Stimulated activated naive CD8-positive, alpha-beta T cell treated with anti-CD3 and anti-CD28 coated beads, Interleukin-15, amount 100 ng/mL, for 72 hours (primary cell): Measurements from ENCODE around the gene OR13C8.
"Not testable (repeated sequence)": the region's sequence is repeated elsewhere in the genome, so short reads cannot be mapped to it uniquely, and the experiment has no call there.

Experiments used
- ATAC-seq: fragments of 150-1000 bp; cut with Tn5 transposase; 2 replicates; pipeline ENCODE4 v1.10.0; 2021; ENCODE audit warnings: mild to moderate bottlenecking, moderate library complexity
- DNase-seq, 2 donors: peaks; one replicate each; pipeline ENCODE4 v3.0.0; 2021 to 2022
- H3K27ac Mint-ChIP-seq, 2 donors: one replicate each; pipeline ENCODE4 v1.8.0; 2022; ENCODE audit warnings: mild to moderate bottlenecking in 2 of 2, mixed read lengths in 2 of 2, moderate library complexity in 2 of 2
- H3K27me3 Mint-ChIP-seq: one replicate; pipeline ENCODE4 v1.8.0; 2022; ENCODE audit warnings: mixed read lengths
- H3K4me1 Mint-ChIP-seq: one replicate; pipeline ENCODE4 v1.8.0; 2022; ENCODE audit warnings: mild to moderate bottlenecking, mixed read lengths
- H3K4me3 Mint-ChIP-seq, 2 donors: one replicate each; pipeline ENCODE4 v1.8.0; 2022; ENCODE audit warnings: mild to moderate bottlenecking in 2 of 2, mixed read lengths in 2 of 2, moderate library complexity in 1 of 2
- H3K9me3 Mint-ChIP-seq, 2 donors: one replicate each; pipeline ENCODE4 v1.8.0; 2022; ENCODE audit warnings: mixed read lengths in 2 of 2

The OR13C8 gene, protein sequence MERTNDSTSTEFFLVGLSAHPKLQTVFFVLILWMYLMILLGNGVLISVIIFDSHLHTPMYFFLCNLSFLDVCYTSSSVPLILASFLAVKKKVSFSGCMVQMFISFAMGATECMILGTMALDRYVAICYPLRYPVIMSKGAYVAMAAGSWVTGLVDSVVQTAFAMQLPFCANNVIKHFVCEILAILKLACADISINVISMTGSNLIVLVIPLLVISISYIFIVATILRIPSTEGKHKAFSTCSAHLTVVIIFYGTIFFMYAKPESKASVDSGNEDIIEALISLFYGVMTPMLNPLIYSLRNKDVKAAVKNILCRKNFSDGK

DNA sequence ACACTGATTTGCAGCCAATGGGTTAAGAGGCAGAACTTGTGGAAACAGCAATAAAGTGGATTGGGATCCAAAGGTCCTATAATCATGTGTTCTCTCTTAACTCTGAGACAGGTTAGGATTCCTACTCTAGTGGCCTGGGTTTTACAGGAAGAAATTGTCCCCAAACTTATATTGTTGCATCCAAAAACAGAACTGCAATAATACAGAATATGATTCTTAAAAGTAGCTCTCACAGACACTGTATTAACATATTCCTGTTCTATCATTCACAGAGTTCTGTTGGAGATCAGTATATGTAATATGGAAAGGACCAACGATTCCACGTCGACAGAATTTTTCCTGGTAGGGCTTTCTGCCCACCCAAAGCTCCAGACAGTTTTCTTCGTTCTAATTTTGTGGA is at the start of gene OR13C8:
OR13C8 (plus strand) TSS at position 301 of the 400 bp plus-strand sequence; CDS start at position 301, 0 bp downstream.
- no peaks in the 10 kb centered on the region for H3K4me1 Mint-ChIP-seq
- no peaks in the 10 kb centered on the region for H3K27me3 Mint-ChIP-seq
- no peak within 1 kb of the TSS for H3K4me3 Mint-ChIP-seq

DNA sequence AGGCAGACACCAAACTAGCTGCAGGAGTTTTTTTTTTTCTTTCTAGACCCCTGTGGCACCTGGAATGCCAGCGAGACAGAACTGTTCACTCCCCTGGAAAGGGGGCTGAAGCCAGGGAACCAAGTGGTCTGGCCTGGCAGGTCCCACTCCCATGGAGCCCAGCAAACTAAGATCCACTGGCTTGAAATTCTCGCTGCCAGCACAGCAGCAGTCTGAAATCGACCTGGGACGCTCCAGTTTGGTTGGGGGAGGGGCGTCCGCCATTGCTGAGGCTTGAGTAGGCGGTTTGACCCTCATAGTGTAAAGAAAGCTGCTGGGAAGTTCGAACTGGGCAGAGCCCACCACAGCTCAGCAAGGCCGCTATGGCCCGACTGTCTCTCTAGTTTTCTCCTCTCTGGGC is 48.7 kb upstream of the OR13C8 start:
- not testable (repeated sequence) for H3K9me3 Mint-ChIP-seq, H3K27ac Mint-ChIP-seq, DNase-seq, H3K4me1 Mint-ChIP-seq, ATAC-seq, H3K4me3 Mint-ChIP-seq, H3K27me3 Mint-ChIP-seq

More for the DNA sequence above, at the start of gene OR13C8:
- ATAC-seq (no peak), DNase-seq (no peak)
- Mint-ChIP-seq H3K9me3 (peaks cover 9 to 14% of the 10 kb centered on the region in 2 donors), H3K27ac (no peak within 1 kb of the TSS)

DNA sequence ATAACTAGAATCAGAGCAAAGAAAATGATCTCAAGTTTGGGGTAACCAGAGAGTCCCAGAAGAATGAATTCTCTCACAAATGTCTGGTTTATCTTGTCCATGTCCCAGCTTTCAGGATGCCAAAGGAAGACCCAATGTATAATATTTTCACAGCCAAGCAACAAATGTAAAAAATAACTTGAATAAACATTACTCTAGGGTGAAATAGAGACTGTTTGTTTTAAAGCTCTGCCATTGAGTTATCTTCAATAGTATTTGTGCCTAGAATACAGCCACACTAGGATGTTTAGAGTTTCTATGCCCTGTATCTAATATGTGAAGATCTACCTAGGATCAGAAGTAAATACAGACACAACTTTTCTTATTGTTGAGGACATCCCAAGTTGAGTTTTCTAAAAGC is 41.9 kb upstream of the OR13C8 start, which contains the start of gene OR13C4:
OR13C4 (minus strand) TSS at position 101 of the 400 bp plus-strand sequence; CDS start at position 101, 0 bp downstream.
- H3K9me3 Mint-ChIP-seq, result peaks cover 9 to 17% of the 10 kb centered on the region in 2 donors
- ATAC-seq, result no peak
- H3K27ac Mint-ChIP-seq, result no peak within 1 kb of the TSS
- H3K27me3 Mint-ChIP-seq, result no peaks in the 10 kb centered on the region
- no peak for DNase-seq
- no peaks in the 10 kb centered on the region for H3K4me1 Mint-ChIP-seq
- no peak within 1 kb of the TSS for H3K4me3 Mint-ChIP-seq

DNA sequence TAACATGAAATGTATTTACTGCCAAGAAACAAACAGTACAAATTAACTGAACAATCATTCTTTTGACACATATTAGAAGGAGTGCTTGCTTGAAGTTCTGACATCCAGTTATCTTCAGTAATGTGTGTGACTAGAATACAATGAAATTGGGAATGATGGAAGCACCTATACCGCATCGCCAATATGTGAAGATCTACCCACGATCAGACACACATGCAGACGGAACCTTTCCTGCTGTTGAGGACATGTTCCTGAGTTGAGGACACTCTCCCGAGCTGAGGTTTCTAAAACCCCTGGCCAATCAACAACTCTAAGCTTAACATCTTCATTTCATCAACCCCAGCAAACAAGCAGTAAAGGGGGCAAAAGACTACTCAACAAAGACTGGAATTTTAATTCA is 32.2 kb upstream of the OR13C8 start, which contains the start of gene OR13C3:
OR13C3 (minus strand) TSS at position 101 of the 400 bp plus-strand sequence. CDS start 133 bp downstream, outside the sequence.
- DNase-seq, result no peak

DNA sequence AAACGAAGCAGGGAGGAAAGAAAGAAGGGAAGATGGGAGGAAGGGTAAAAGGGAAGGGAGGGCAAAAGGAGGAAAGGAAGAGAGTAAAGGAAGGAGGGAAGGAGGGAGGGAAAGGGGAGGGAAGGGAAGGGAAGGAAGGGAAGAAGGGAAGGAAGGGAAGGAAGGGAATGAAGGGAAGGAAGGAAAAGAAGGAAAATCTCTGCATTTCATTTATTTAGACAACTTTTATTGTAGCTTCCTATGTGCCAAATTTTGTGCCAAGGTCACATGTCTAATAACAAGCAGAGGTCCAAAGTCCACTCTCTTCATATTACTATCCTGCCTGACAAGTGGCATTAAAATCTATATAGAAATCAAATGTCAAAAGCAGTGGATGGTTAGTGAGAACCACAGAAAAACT is 29.7 kb upstream of the OR13C8 start:
- H3K27ac Mint-ChIP-seq, result no peak overlapping the region
- peaks cover 8% of the 10 kb centered on the region for H3K27me3 Mint-ChIP-seq
- H3K4me3 Mint-ChIP-seq, result no peak overlapping the region
- DNase-seq, result no peak
- no peaks in the 10 kb centered on the region for H3K4me1 Mint-ChIP-seq
- ATAC-seq, result no peak
- no peaks in the 10 kb centered on the region for H3K9me3 Mint-ChIP-seq

More for the DNA sequence above, 32.2 kb upstream of the OR13C8 start, which contains the start of gene OR13C3:
- Mint-ChIP-seq H3K27me3 (peaks cover 8% of the 10 kb centered on the region), H3K4me3 (no peak within 1 kb of the TSS), H3K9me3 (no peaks in the 10 kb centered on the region), H3K4me1 (no peaks in the 10 kb centered on the region), H3K27ac (no peak within 1 kb of the TSS)
- ATAC-seq, result no peak

DNA sequence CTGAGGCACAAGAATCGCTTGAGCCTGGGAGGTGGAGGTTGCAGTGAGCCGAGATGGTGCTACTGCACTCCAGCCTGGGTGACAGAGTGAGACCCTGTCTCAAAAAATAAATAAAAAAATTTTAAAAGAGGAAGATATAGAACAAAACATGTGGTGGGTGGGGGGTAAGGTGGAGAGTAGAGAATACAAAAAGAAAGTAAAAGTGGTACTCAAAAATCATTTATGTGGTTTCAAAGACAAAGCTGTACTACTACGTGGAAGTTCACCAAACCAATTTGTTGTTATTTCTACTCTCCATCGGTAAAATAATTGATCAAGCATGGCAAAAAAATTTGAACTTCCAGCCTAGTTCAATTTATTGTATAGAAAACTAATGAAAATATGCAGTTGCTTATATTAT is 24.3 kb upstream of the OR13C8 start:
- ATAC-seq, result no peak
- no peak for DNase-seq
- Mint-ChIP-seq H3K9me3 (no peaks in the 10 kb centered on the region), H3K4me3 (no peak overlapping the region), H3K27ac (no peak overlapping the region), H3K27me3 (no peaks in the 10 kb centered on the region), H3K4me1 (no peaks in the 10 kb centered on the region)

DNA sequence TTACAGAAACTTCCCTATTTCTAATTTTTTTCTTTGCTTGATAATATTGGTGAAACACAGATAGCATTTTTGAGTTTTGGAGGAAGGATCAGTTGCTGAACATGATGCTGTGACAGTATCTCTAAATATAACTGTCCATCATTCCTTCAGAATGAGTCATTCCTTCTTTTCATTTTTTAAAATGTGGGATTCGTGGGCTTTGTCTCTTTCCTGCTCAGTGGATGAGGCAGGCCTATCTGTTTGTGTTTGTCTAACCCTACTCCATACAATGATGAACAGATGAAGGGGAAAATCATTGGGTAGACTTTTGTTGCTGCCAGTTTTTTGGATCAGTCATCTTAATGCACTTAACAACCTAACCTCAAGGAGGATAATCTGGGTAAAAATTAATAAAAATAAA is 15.7 kb upstream of the OR13C8 start:
- Mint-ChIP-seq H3K4me1 (no peaks in the 10 kb centered on the region), H3K27me3 (no peaks in the 10 kb centered on the region), H3K27ac (no peak overlapping the region), H3K9me3 (peaks cover 6 to 24% of the 10 kb centered on the region in 2 donors), H3K4me3 (no peak overlapping the region)
- ATAC-seq (no peak), DNase-seq (no peak)

DNA sequence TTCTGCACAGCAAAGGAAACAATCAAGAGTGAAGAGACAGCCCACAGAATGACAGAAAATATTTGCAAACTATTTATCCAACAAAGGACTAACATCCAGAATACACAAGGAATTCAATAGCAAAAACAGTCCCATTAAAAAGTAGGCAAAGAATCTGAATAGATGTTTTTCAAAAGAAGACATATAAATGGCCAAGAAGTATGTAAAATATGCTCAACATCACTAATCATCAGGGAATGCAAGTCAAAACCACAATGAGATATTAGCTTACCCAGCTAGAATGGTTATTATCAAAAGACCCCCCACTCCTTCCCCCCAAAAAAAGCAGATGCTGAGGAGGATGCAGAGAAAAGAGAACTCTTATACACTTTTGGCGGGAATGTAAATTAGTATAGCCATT is 13.4 kb upstream of the OR13C8 start:
- no peak overlapping the region for H3K27ac Mint-ChIP-seq
- H3K27me3 Mint-ChIP-seq, result no peaks in the 10 kb centered on the region
- ATAC-seq, result no peak
- DNase-seq, result no peak
- H3K4me3 Mint-ChIP-seq, result no peak overlapping the region
- no peaks in the 10 kb centered on the region for H3K4me1 Mint-ChIP-seq
- H3K9me3 Mint-ChIP-seq, result peaks cover 10 to 28% of the 10 kb centered on the region in 2 donors

DNA sequence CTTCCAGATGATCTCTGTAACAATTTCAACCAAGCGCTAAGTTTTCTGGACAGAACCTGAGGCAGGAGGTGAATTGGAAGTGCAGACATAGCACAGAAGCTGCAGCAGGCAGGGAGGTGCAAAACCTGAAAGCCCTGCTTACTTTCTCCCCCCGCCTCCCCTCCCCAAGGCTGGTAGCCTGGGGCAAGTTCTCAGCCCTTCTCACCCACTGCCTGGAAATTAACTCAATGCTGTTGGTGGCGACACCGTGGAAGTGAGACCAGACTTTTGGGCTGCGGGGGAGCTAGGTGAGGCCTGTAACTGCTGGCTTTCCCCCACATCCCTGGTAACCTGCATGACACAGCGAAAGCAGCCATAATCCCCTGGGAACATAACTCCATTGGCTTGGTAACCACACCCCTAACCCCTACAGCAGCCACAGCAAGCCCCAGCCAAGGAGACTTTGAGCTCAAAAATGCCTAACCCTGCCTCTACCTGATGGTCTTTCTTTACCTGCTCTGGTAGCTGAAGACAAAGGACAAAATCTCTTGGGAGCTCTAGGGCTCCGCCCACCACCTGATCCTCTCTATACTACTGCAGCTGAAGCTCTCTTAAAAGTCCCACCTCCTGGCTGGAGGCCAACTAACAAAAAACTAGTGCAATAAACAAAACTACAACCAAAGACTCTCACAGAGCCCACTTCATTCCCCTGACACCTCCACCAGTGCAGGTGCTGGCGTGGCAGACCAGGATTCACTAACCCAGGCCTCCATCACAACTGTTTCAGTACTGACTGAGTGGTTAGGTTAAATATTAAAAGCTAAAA is 11.9 kb upstream of the OR13C8 start:
- no peak for ATAC-seq
- Mint-ChIP-seq H3K4me3 (no peak overlapping the region), H3K4me1 (no peaks in the 10 kb centered on the region)

DNA sequence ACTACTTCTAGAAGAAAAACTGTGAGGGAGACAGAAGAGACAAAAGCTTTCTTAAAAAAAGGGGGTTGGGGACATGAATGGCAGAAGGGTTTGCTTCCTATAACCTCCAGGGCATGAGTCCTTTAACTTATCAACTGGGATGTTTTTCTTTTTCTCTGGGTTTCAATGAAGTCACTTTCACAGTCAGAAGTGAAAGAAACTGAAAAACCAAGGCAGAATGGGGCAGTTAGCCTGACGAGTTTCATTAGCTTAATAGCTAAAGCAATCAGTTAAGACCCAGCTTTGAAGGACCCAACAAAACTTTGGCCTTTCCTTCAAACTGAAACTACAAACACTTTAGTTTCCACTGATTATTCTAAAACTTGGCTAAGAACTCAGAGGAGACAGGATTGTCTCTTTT is 4.6 kb upstream of the OR13C8 start:
- Mint-ChIP-seq H3K9me3 (no peaks in the 10 kb centered on the region), H3K4me3 (no peak overlapping the region), H3K4me1 (no peaks in the 10 kb centered on the region), H3K27ac (no peak overlapping the region), H3K27me3 (no peaks in the 10 kb centered on the region)
- DNase-seq, result no peak
- no peak for ATAC-seq

More for the DNA sequence above, 11.9 kb upstream of the OR13C8 start:
- H3K27me3 Mint-ChIP-seq, result no peaks in the 10 kb centered on the region
- peaks cover 10 to 28% of the 10 kb centered on the region in 2 donors for H3K9me3 Mint-ChIP-seq
- peak overlapping the region in 1 of 2 donors; percentile 20 for H3K27ac Mint-ChIP-seq
- no peak for DNase-seq

DNA sequence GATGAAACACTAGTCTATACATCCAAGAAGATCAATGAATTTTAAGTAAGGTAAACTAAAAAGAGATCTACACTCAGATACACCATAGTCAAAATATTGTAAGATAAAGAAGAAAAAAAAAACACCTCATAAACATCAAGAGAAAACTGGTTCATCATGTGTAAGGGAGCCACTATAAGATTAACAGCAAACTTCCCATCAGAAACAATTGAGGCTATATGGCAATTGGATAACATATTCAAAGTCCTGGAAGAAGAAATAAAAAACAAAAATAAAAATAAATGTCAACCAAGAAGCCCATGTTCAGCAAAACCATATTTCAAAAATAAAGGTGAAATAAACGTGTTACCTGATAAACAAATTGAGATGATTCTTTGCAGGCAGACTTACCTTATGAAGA is 3.6 kb downstream of the OR13C8 start:
- Mint-ChIP-seq H3K9me3 (peaks cover 9 to 19% of the 10 kb centered on the region in 2 donors), H3K27ac (no peak overlapping the region), H3K4me1 (no peaks in the 10 kb centered on the region), H3K4me3 (no peak overlapping the region), H3K27me3 (no peaks in the 10 kb centered on the region)
- ATAC-seq (no peak), DNase-seq (no peak)

DNA sequence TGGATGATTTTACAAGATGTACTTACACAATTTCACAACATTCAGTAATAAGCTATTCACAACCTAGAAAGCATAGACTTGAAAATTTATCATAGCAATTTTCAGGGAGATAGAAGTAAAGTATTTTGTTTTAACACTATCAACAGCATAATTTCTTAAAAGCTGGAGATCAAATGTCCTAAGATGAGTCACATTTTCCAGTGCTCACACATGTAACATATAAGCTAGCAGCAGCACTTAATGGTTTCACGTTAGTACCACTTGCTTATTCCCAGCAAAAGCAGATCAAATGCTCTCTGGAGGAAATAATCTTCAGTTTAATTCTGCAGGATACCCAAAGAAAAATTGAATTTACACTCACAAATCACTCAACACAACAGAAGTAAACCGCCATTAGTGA is 6.5 kb downstream of the OR13C8 start:
- H3K9me3 Mint-ChIP-seq, result peaks cover 9 to 19% of the 10 kb centered on the region in 2 donors
- DNase-seq, result no peak
- no peaks in the 10 kb centered on the region for H3K4me1 Mint-ChIP-seq
- no peaks in the 10 kb centered on the region for H3K27me3 Mint-ChIP-seq
- no peak for ATAC-seq
- H3K27ac Mint-ChIP-seq, result no peak overlapping the region
- no peak overlapping the region for H3K4me3 Mint-ChIP-seq

DNA sequence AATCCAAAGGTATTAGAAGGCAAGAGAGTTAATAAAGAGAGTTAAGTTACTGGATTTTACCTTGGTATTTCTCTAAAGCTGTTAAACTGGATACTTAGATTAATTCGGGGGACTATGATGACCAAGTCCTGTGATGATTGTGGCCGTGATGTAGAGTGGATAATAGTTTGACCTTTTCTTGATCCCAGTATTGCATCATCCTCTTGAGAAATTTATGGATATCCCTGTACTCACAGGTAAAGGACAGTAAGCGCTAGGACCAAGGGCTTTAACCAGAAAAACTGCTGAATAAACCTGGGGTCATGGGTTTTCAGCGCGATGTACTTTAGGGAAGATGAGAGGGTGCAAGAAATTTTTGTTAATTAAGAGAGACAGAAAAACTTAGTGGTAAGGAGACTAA is 8.3 kb downstream of the OR13C8 start:
- Mint-ChIP-seq H3K9me3 (peaks cover 8 to 12% of the 10 kb centered on the region in 2 donors), H3K4me3 (no peak overlapping the region), H3K27me3 (no peaks in the 10 kb centered on the region), H3K27ac (no peak overlapping the region), H3K4me1 (no peaks in the 10 kb centered on the region)
- ATAC-seq (no peak), DNase-seq (no peak)

DNA sequence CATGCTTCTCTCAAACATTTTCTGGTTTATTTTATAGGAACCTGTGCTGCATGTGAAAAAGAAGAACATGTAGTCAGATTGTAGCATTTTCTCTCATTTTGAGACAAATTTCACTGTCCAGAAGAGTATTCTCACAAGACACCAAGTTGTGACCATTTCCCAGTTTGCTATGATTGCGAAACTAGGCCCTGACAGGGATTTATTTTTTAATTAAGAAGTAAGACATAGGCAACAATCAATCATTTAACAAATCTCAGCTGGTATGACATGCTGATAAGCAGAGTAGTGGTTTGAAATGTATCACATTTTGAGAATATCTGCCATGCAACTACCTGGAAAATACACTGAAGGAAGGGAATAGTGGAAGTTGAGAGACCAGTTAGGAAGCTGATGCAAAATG is 11.6 kb downstream of the OR13C8 start:
- no peak overlapping the region for H3K27ac Mint-ChIP-seq
- no peaks in the 10 kb centered on the region for H3K9me3 Mint-ChIP-seq
- ATAC-seq (no peak), DNase-seq (no peak)
- no peaks in the 10 kb centered on the region for H3K27me3 Mint-ChIP-seq
- H3K4me1 Mint-ChIP-seq, result no peaks in the 10 kb centered on the region
- H3K4me3 Mint-ChIP-seq, result no peak overlapping the region

DNA sequence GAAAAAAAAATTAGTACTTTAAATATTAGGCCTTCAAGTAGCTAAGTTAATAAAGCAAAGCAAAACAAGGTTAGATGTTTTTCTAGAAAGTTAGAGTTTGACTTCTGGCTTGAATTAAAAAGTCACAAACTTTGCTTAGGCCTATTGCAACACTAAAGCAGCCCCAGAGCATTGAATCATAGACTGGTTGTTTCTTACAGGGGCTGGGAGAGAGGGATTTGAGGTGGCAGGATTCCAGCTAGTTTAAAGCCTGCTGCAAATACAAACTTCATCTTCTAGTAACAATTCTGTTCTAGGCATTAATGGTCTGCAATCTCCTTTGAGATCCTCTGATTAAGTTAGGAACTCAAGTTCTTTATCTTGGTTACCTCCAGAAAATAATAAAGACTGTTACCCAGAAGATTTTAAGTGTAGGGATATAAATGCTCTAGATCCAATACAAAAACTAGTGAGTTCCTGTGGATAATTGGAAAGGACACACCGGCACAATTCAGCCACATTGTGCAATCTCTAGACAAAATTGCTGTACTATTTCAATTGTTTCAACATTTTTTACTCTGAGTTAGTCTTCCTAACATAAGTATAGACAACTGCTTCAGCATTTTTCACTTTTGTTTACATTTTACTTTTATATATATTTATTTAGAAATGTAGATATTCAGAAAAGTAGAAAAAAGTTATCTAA is 17.7 kb downstream of the OR13C8 start:
- H3K27me3 Mint-ChIP-seq, result no peaks in the 10 kb centered on the region
- H3K4me3 Mint-ChIP-seq, result no peak overlapping the region
- H3K27ac Mint-ChIP-seq, result no peak overlapping the region
- H3K4me1 Mint-ChIP-seq, result no peaks in the 10 kb centered on the region
- DNase-seq (no peak), ATAC-seq (no peak)
- no peaks in the 10 kb centered on the region for H3K9me3 Mint-ChIP-seq
